ENCODE data around the gene ANKRD44.

ANKRD44 gene

GRCh38 chr2:197235711-197236110 is 74.9 kb downstream of the ANKRD44 start:
- Histone ChIP-seq H3K4me2 (ENCODE audit: low read length) (no peak overlapping the region), H3K4me3 (ENCODE audit: low read length) (no peak overlapping the region), H3K36me3 (ENCODE audit: control insufficient read depth, low read length) (0 out of 2 replicates have a peak, but pooled peaks cover 3% of the 10 kb centered on the region), H3F3A (ENCODE audit: control insufficient read depth, insufficient read depth) (peaks cover 9% of the 10 kb centered on the region; the same call in 1 of the 2 replicates), H3K9me3 (ENCODE audit: control insufficient read depth, insufficient read depth, low read length) (no peaks in the 10 kb centered on the region), H3K9me2 (replicated peaks; ENCODE audit: control insufficient read depth, low read length) (no peaks in the 10 kb centered on the region), H3K4me1 (ENCODE audit: control insufficient read depth, low read length) (peaks cover 19% of the 10 kb centered on the region), H3K27ac (ENCODE audit: low read depth, low read length) (no peak overlapping the region), H3K27me3 (ENCODE audit: control insufficient read depth, low read length) (no peaks in the 10 kb centered on the region), H3K79me2 (ENCODE audit: control insufficient read depth, low read length) (peaks cover 69% of the 10 kb centered on the region), H4K20me1 (ENCODE audit: control insufficient read depth, insufficient read depth, low read depth, low read length) (no peaks in the 10 kb centered on the region)
- TF ChIP-seq EZH2phosphoT487 (IDR thresholded peaks at IDR 0.05; ENCODE audit: borderline replicate concordance, low read length) (no peak), CTCF (IDR thresholded peaks at IDR 0.05; ENCODE audit: low read depth, low read length, poor library complexity, severe bottlenecking) (no peak)

GRCh38 chr2:197234671-197235191 is 75.8 kb downstream of the ANKRD44 start:
- no peak overlapping the region for H3K4me2 ChIP-seq (ENCODE audit: low read length)
- H3K27me3 ChIP-seq (ENCODE audit: control insufficient read depth, low read length), result no peaks in the 10 kb centered on the region
- no peaks in the 10 kb centered on the region for H3K9me3 ChIP-seq (ENCODE audit: control insufficient read depth, insufficient read depth, low read length)
- TF ChIP-seq EZH2phosphoT487 (IDR thresholded peaks at IDR 0.05; ENCODE audit: borderline replicate concordance, low read length) (no peak), CTCF (IDR thresholded peaks at IDR 0.05; ENCODE audit: low read depth, low read length, poor library complexity, severe bottlenecking) (no peak)
- H3K36me3 ChIP-seq (ENCODE audit: control insufficient read depth, low read length), result 0 out of 2 replicates have a peak, but pooled peaks cover 5% of the 10 kb centered on the region
- H3F3A ChIP-seq (ENCODE audit: control insufficient read depth, insufficient read depth), result peaks cover 9% of the 10 kb centered on the region; the same call in 1 of the 2 replicates
- no peak overlapping the region for H3K27ac ChIP-seq (ENCODE audit: low read depth, low read length)
- no peak overlapping the region for H3K4me3 ChIP-seq (ENCODE audit: low read length)
- peaks cover 69% of the 10 kb centered on the region for H3K79me2 ChIP-seq (ENCODE audit: control insufficient read depth, low read length)
- no peaks in the 10 kb centered on the region for H4K20me1 ChIP-seq (ENCODE audit: control insufficient read depth, insufficient read depth, low read depth, low read length)
- H3K4me1 ChIP-seq (ENCODE audit: control insufficient read depth, low read length), result peaks cover 11% of the 10 kb centered on the region
- no peaks in the 10 kb centered on the region for H3K9me2 ChIP-seq (replicated peaks; ENCODE audit: control insufficient read depth, low read length)

GRCh38 chr2:197233473-197233872 is 77.1 kb downstream of the ANKRD44 start:
- Histone ChIP-seq H3K4me2 (ENCODE audit: low read length) (no peak overlapping the region), H3K27ac (ENCODE audit: low read depth, low read length) (no peak overlapping the region), H3K9me2 (replicated peaks; ENCODE audit: control insufficient read depth, low read length) (no peaks in the 10 kb centered on the region), H3F3A (ENCODE audit: control insufficient read depth, insufficient read depth) (peaks cover 15% of the 10 kb centered on the region; the same call in 1 of the 2 replicates), H3K4me3 (ENCODE audit: low read length) (no peak overlapping the region), H3K27me3 (ENCODE audit: control insufficient read depth, low read length) (no peaks in the 10 kb centered on the region), H3K9me3 (ENCODE audit: control insufficient read depth, insufficient read depth, low read length) (no peaks in the 10 kb centered on the region), H3K36me3 (ENCODE audit: control insufficient read depth, low read length) (0 out of 2 replicates have a peak, but pooled peaks cover 2% of the 10 kb centered on the region), H3K4me1 (ENCODE audit: control insufficient read depth, low read length) (0 out of 2 replicates have a peak, but pooled peaks cover 3% of the 10 kb centered on the region), H3K79me2 (ENCODE audit: control insufficient read depth, low read length) (peaks cover 61% of the 10 kb centered on the region), H4K20me1 (ENCODE audit: control insufficient read depth, insufficient read depth, low read depth, low read length) (no peaks in the 10 kb centered on the region)
- TF ChIP-seq EZH2phosphoT487 (IDR thresholded peaks at IDR 0.05; ENCODE audit: borderline replicate concordance, low read length), result no peak

- Histone ChIP-seq H3K4me2 (ENCODE audit: low read length) (no peak overlapping the region), H3K9me2 (replicated peaks; ENCODE audit: control insufficient read depth, low read length) (no peaks in the 10 kb centered on the region), H3K27ac (ENCODE audit: low read depth, low read length) (no peak overlapping the region), H3K9me3 (ENCODE audit: control insufficient read depth, insufficient read depth, low read length) (no peaks in the 10 kb centered on the region), H4K20me1 (ENCODE audit: control insufficient read depth, insufficient read depth, low read depth, low read length) (no peaks in the 10 kb centered on the region), H3K4me3 (ENCODE audit: low read length) (no peak overlapping the region), H3K36me3 (ENCODE audit: control insufficient read depth, low read length) (peaks cover 8% of the 10 kb centered on the region), H3K79me2 (ENCODE audit: control insufficient read depth, low read length) (peaks cover 54% of the 10 kb centered on the region), H3K27me3 (ENCODE audit: control insufficient read depth, low read length) (no peaks in the 10 kb centered on the region), H3F3A (ENCODE audit: control insufficient read depth, insufficient read depth) (peaks cover 12% of the 10 kb centered on the region; the same call in 1 of the 2 replicates), H3K4me1 (ENCODE audit: control insufficient read depth, low read length) (0 out of 2 replicates have a peak, but pooled peaks cover 3% of the 10 kb centered on the region)
- TF ChIP-seq EZH2phosphoT487 (IDR thresholded peaks at IDR 0.05; ENCODE audit: borderline replicate concordance, low read length) (no peak), CTCF (IDR thresholded peaks at IDR 0.05; ENCODE audit: low read depth, low read length, poor library complexity, severe bottlenecking) (no peak)
Measured at GRCh38 chr2:197232010-197232409, 78.6 kb downstream of the ANKRD44 start.

All from DOHH2 (cell line).